ENCODE data around the gene RTN4RL1. TPM values are rescaled to one million over a fixed set of nuclear protein-coding genes. Genes with fewer than 3 reads are reported as not detected.

RTN4RL1 gene
- total RNA-seq, 1 experiment from 2014 or later: 0.22 TPM

- Mint-ChIP-seq H3K36me3 (ENCODE audit: insufficient read depth in 1 of 3, low read depth in 3 of 3) (no peaks in the 10 kb centered on the region), H3K27me3 (ENCODE audit: low read depth) (peaks cover 72% of the 10 kb centered on the region), H3K4me1 (peaks cover 25 to 40% of the 10 kb centered on the region in 2 experiments), H3K9me3 (no peaks in the 10 kb centered on the region; a peak in 1 of 5 replicates), H3K4me3 (no peak overlapping the region), H3K27ac (peak overlapping the region in 1 of 3 experiments; percentile 12; a peak in 2 of 7 replicates)
- no peak overlapping the region for H2BK5ac ChIP-seq (ENCODE audit: insufficient read length, low read length)
- H3K4ac ChIP-seq (ENCODE audit: low read depth, low read length): no peak overlapping the region
- no peak overlapping the region for H2BK15ac ChIP-seq (ENCODE audit: low read depth, low read length)
- no peak overlapping the region for H3K18ac ChIP-seq (ENCODE audit: insufficient read length, low read depth, low read length)
- DNase-seq: no peak
- H3K23ac ChIP-seq (ENCODE audit: insufficient read length, low read depth, low read length): no peak overlapping the region
- no peaks in the 10 kb centered on the region for H3K79me2 ChIP-seq (ENCODE audit: insufficient read depth, low read length)
- H3K56ac ChIP-seq (ENCODE audit: insufficient read length, low read depth, low read length): no peak overlapping the region
- H3K23me2 ChIP-seq (ENCODE audit: insufficient read length, low read depth, low read length, poor library complexity, severe bottlenecking): no peaks in the 10 kb centered on the region
- peaks cover 7% of the 10 kb centered on the region; the same call in 1 of the 2 replicates for H3K27me3 ChIP-seq (ENCODE audit: insufficient read depth, low read length)
- no peak overlapping the region for H2BK120ac ChIP-seq (ENCODE audit: low read depth, low read length, poor library complexity, severe bottlenecking)
- WGBS (ENCODE audit: extremely low coverage, insufficient read length, low lambda C conversion rate): no CpG with 5 or more reads among the region's 14 CpGs
- H2BK20ac ChIP-seq (ENCODE audit: low read depth, low read length, poor library complexity, severe bottlenecking): no peak overlapping the region
- H3K4me2 ChIP-seq (ENCODE audit: insufficient read depth, insufficient read length, low read length): no peak overlapping the region
- no peaks in the 10 kb centered on the region for H4K20me1 ChIP-seq (ENCODE audit: control insufficient read depth, insufficient read depth, insufficient read length)
- no peak overlapping the region for H4K5ac ChIP-seq (ENCODE audit: insufficient read length, low read depth, low read length)
- no peak overlapping the region; the same call in 1 of the 2 replicates for H3K14ac ChIP-seq (ENCODE audit: insufficient read depth, low read length)
- no peak overlapping the region for H2AFZ ChIP-seq (ENCODE audit: low read length)
- H3K4me1 ChIP-seq (ENCODE audit: insufficient read depth, low read length): no peaks in the 10 kb centered on the region; the same call in 1 of the 2 replicates
- H2AK5ac ChIP-seq (ENCODE audit: insufficient read length, low read length): no peak overlapping the region
- TF ChIP-seq CTCF (conservative IDR thresholded peaks at IDR 0.05): no peak
- no peaks in the 10 kb centered on the region for H3K9me3 ChIP-seq (ENCODE audit: control insufficient read depth, low read depth, low read length)
- H3K9ac ChIP-seq (ENCODE audit: extremely low read depth, insufficient read length, low read length): no peak overlapping the region
- H4K8ac ChIP-seq (replicated peaks; ENCODE audit: insufficient read length, low read depth, low read length): no peak overlapping the region
- no peak overlapping the region for H3K27ac ChIP-seq (ENCODE audit: insufficient read length, low read depth, low read length)
- H3T11ph ChIP-seq (ENCODE audit: low read length): no peak overlapping the region
- H2BK12ac ChIP-seq (ENCODE audit: insufficient read length, low read depth, low read length): no peak overlapping the region
- H3K79me1 ChIP-seq (ENCODE audit: insufficient read depth, low read depth, low read length, poor library complexity, severe bottlenecking): no peaks in the 10 kb centered on the region
- H4K91ac ChIP-seq (ENCODE audit: insufficient read length, low read depth, low read length): no peak overlapping the region
These were observed 29.0 kb downstream of the RTN4RL1 start for GRCh38 chr17:1995907-1996799.

Measured in H9 (cell line).